Loucy (cell line): ENCODE measurements around the gene PTGS2.

ENCODE experiments used
- H2AFZ ChIP-seq: fragments of 200-600 bp; sonication (generic); 2 replicates; pipeline ENCODE4 v1.6.0; 2016; ENCODE audit warnings: antibody characterized with exemption, mild to moderate bottlenecking, low read length, moderate library complexity
- H3F3A ChIP-seq: fragments of 200-600 bp; 2 replicates; pipeline ENCODE4 v1.6.0; 2016; ENCODE audit warnings: antibody characterized with exemption, low read depth, mild to moderate bottlenecking
- H3K27me3 ChIP-seq: fragments of 200-600 bp; sonication (generic); 2 replicates; pipeline ENCODE4 v1.6.1; 2014; ENCODE audit warnings: low read length, mild to moderate bottlenecking; ENCODE audit not compliant: insufficient read depth, poor library complexity, severe bottlenecking
- H3K36me3 ChIP-seq: fragments of 200-600 bp; sonication (generic); 2 replicates; pipeline ENCODE4 v1.6.1; 2016; ENCODE audit warnings: low read length; ENCODE audit not compliant: insufficient read depth
- H3K4me1 ChIP-seq: fragments of 200-600 bp; sonication (generic); 2 replicates; pipeline ENCODE4 v1.5.1; 2014; ENCODE audit warnings: low read length, mild to moderate bottlenecking; ENCODE audit not compliant: insufficient read depth, poor library complexity, severe bottlenecking
- H3K4me2 ChIP-seq: fragments of 200-600 bp; sonication (generic); 2 replicates; pipeline ENCODE4 v1.6.0; 2014; ENCODE audit warnings: antibody characterized with exemption, low read length, low read depth, mild to moderate bottlenecking; ENCODE audit not compliant: poor library complexity, severe bottlenecking
- H3K4me3 ChIP-seq: fragments of 200-600 bp; sonication (generic); 2 replicates; pipeline ENCODE4 v1.5.1; 2014; ENCODE audit warnings: low read length, mild to moderate bottlenecking, mixed read lengths; ENCODE audit not compliant: poor library complexity, severe bottlenecking
- H3K79me2 ChIP-seq: fragments of 200-600 bp; sonication (generic); 2 replicates; pipeline ENCODE4 v1.6.1; 2014; ENCODE audit warnings: low read length; ENCODE audit not compliant: insufficient read depth
- H3K9ac ChIP-seq: fragments of 200-600 bp; sonication (generic); 2 replicates; pipeline ENCODE4 v1.6.0; 2014; ENCODE audit warnings: mild to moderate bottlenecking, low read depth, low read length, moderate library complexity; ENCODE audit not compliant: poor library complexity, severe bottlenecking
- H3K9me2 ChIP-seq: fragments of 200-600 bp; sonication (generic); replicated peaks from 2 replicates; pipeline ENCODE4 v1.6.1; 2016; ENCODE audit warnings: low read depth, low read length, mixed read lengths
- H3K9me3 ChIP-seq: fragments of 200-600 bp; sonication (generic); 2 replicates; pipeline ENCODE4 v1.6.1; 2014; ENCODE audit warnings: mild to moderate bottlenecking, antibody characterized with exemption, low read length, low read depth; ENCODE audit not compliant: insufficient read depth
- H4K20me1 ChIP-seq: fragments of 200-600 bp; sonication (generic); 2 replicates; pipeline ENCODE4 v1.6.0; 2014; ENCODE audit warnings: antibody characterized with exemption, low read length, mild to moderate bottlenecking; ENCODE audit not compliant: insufficient read depth, poor library complexity, severe bottlenecking
- EZH2phosphoT487 ChIP-seq: fragments of 200-600 bp; IDR thresholded peaks from 2 replicates; pipeline ENCODE4 v1.6.1; 2018; ENCODE audit warnings: antibody characterized with exemption, mild to moderate bottlenecking, moderate library complexity, borderline replicate concordance
- TF ChIP-seq, protein P1 (sequence below): fragments of 200-600 bp; sonication (generic); conservative IDR thresholded peaks from 2 replicates; pipeline ENCODE4 v1.5.1; 2014; ENCODE audit warnings: mild to moderate bottlenecking, antibody characterized with exemption, low read length

Gene PTGS2

DNA sequence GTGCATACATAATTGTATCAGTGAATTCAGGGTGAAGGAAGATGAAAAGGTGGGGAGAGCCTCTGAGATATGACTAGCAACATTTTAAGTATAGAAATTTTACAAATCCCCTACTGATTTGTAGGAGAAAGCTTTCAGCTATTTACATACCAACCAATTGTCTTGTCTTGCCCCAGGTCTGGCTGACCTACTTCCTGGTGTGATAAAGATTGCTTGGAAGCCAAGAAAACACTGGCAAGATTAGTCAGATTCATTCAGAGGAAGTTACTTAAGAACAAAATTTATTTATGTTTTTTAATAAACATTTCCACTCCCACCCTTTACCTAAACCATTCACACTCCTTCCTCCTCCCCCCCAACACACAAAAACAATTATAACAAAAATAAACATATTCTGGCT, 17.5 kb downstream of the PTGS2 start:
- TF ChIP-seq EZH2phosphoT487: no peak
- no peaks in the 10 kb centered on the region for H3K27me3 ChIP-seq
- no peaks in the 10 kb centered on the region for H4K20me1 ChIP-seq
- no peak overlapping the region for H2AFZ ChIP-seq
- no peaks in the 10 kb centered on the region for H3K9me3 ChIP-seq
- no peaks in the 10 kb centered on the region for H3K4me1 ChIP-seq
- no peaks in the 10 kb centered on the region for H3K9me2 ChIP-seq
- H3K4me3 ChIP-seq: no peak overlapping the region
- no peak overlapping the region for H3K9ac ChIP-seq
- H3K36me3 ChIP-seq: no peaks in the 10 kb centered on the region
- H3F3A ChIP-seq: no peaks in the 10 kb centered on the region
- H3K79me2 ChIP-seq: no peaks in the 10 kb centered on the region
- H3K4me2 ChIP-seq: no peak overlapping the region

DNA sequence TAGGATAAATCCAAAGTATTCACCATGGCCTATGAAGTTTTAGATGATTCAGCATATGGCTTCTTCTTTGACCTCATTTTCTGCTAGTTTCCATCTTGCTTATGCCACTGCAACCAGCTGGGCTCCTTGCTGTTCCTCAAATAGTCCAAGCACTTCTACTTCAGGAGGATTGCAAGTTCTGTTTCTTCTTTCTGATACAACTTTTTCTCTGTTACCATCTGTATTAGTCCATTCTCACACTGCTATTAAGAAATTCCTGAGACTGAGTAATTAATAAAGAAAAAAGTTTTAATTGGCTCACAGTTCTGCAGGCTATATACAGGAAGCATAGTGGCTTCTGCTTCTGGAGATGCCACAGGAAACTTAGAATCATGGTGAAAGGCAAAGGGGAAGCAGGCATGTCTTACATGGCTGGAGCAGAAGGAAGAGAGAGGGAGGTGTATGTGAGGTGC, 20.3 kb downstream of the PTGS2 start:
- Histone ChIP-seq H2AFZ (no peak overlapping the region), H3K4me3 (no peak overlapping the region), H3K27me3 (no peaks in the 10 kb centered on the region), H3K9me2 (no peaks in the 10 kb centered on the region), H3K36me3 (no peaks in the 10 kb centered on the region), H4K20me1 (no peaks in the 10 kb centered on the region), H3K9ac (no peak overlapping the region), H3K4me2 (no peak overlapping the region), H3K79me2 (no peaks in the 10 kb centered on the region), H3K9me3 (no peaks in the 10 kb centered on the region), H3F3A (no peaks in the 10 kb centered on the region), H3K4me1 (no peaks in the 10 kb centered on the region)
- TF ChIP-seq, protein P1, sequence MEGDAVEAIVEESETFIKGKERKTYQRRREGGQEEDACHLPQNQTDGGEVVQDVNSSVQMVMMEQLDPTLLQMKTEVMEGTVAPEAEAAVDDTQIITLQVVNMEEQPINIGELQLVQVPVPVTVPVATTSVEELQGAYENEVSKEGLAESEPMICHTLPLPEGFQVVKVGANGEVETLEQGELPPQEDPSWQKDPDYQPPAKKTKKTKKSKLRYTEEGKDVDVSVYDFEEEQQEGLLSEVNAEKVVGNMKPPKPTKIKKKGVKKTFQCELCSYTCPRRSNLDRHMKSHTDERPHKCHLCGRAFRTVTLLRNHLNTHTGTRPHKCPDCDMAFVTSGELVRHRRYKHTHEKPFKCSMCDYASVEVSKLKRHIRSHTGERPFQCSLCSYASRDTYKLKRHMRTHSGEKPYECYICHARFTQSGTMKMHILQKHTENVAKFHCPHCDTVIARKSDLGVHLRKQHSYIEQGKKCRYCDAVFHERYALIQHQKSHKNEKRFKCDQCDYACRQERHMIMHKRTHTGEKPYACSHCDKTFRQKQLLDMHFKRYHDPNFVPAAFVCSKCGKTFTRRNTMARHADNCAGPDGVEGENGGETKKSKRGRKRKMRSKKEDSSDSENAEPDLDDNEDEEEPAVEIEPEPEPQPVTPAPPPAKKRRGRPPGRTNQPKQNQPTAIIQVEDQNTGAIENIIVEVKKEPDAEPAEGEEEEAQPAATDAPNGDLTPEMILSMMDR: no peak
- no peak for TF ChIP-seq EZH2phosphoT487

DNA sequence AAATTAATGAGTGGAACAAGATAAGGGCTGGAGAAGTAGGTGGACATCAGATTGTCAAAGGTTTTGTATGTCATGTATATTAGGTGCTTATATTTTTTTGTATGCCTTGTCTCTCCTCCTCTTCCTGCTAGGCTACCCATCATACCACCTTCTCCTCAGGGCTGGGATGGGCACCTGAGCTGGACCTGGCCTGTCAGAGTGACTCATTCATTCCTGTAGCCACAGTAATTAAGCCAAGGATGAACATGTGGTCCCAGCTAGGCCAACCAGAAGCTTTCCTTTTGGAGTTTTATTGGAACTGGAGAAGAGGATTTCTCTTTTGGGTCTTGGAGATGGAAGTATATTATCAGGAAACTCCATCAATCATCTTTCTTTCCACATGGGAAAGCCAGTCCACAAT, 21.2 kb downstream of the PTGS2 start:
- H3F3A ChIP-seq: no peaks in the 10 kb centered on the region
- no peaks in the 10 kb centered on the region for H3K9me2 ChIP-seq
- no peaks in the 10 kb centered on the region for H3K27me3 ChIP-seq
- TF ChIP-seq, protein P1: no peak
- no peak for TF ChIP-seq EZH2phosphoT487
- H3K9ac ChIP-seq: no peak overlapping the region
- no peaks in the 10 kb centered on the region for H3K79me2 ChIP-seq
- H3K36me3 ChIP-seq: no peaks in the 10 kb centered on the region
- no peak overlapping the region for H2AFZ ChIP-seq
- H3K4me3 ChIP-seq: no peak overlapping the region
- no peaks in the 10 kb centered on the region for H4K20me1 ChIP-seq
- no peaks in the 10 kb centered on the region for H3K9me3 ChIP-seq
- H3K4me2 ChIP-seq: no peak overlapping the region
- H3K4me1 ChIP-seq: no peaks in the 10 kb centered on the region

DNA sequence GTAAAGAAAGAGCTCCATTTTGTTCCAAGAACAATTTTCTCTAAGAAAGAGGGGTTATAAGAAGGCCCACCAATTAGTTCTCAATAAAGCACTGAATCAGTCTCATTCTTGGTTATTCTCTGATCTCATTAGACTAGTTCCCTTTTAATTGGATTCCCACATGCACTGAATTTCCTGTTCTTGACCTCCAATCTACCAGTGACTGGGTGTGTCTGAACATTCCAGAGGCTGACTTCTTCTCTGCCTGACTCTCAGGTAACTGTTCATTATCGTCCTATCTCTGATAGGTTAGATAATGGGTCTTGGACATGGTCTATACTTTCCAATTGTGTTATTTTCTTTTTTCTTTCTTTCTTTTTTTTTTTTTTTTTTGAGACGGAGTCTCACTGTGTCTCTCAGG, 22.7 kb downstream of the PTGS2 start:
- Histone ChIP-seq H3K9me2 (no peaks in the 10 kb centered on the region), H3K27me3 (no peaks in the 10 kb centered on the region), H3K79me2 (no peaks in the 10 kb centered on the region), H3K4me2 (no peak overlapping the region), H3K9ac (no peak overlapping the region), H3K36me3 (no peaks in the 10 kb centered on the region), H4K20me1 (no peaks in the 10 kb centered on the region), H3K9me3 (no peaks in the 10 kb centered on the region), H3K4me3 (no peak overlapping the region), H3K4me1 (no peaks in the 10 kb centered on the region), H3F3A (no peaks in the 10 kb centered on the region), H2AFZ (no peak overlapping the region)
- no peak for TF ChIP-seq EZH2phosphoT487
- TF ChIP-seq, protein P1: no peak
